GM12872 (cell line): Measurements from ENCODE around the gene TRIM64C.
"Not testable (repeated sequence)": the region's sequence is repeated elsewhere in the genome, so short reads cannot be mapped to it uniquely, and the experiment has no call there.

Experiments
- TF ChIP-seq, protein P1 (sequence below): IDR thresholded peaks from 3 replicates; pipeline ENCODE4 v1.5.1; 2011; ENCODE audit warnings: low read depth, mild to moderate bottlenecking, low read length, moderate library complexity; ENCODE audit not compliant: insufficient read depth

TRIM64C gene, protein sequence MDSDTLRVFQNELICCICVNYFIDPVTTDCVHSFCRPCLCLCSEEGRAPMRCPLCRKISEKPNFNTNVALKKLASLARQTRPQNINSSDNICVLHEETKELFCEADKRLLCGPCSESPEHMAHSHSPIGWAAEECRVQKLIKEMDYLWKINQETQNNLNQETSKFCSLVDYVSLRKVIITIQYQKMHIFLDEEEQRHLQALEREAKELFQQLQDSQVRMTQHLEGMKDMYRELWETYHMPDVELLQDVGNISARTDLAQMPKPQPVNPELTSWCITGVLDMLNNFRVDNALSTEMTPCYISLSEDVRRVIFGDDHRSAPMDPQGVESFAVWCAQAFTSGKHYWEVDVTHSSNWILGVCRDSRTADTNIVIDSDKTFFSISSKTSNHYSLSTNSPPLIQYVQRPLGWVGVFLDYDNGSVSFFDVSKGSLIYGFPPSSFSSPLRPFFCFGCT

DNA sequence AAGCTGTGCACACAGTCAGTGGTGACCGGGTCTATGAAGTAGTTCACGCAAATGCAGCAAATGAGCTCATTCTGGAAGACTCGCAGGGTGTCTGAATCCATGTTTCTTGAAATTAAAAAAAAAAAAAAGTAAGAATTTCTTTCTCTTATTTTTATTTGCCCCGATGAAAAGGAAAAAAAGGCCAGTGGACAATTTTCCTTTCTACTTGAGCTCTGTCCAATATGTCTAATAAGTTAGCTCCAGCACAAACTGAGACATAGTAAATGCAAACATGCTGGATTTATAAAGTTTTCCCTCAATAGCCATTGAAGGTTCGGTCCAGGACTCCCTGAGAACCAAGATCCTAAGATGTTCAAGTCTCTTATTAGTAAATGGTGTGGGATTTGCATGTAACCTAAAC, at the start of gene TRIM64C:
TSS of gene TRIM64C (minus strand) at position 101 of the 400 bp plus-strand sequence. CDS start at position 101, 0 bp downstream.
- TF ChIP-seq, protein P1, sequence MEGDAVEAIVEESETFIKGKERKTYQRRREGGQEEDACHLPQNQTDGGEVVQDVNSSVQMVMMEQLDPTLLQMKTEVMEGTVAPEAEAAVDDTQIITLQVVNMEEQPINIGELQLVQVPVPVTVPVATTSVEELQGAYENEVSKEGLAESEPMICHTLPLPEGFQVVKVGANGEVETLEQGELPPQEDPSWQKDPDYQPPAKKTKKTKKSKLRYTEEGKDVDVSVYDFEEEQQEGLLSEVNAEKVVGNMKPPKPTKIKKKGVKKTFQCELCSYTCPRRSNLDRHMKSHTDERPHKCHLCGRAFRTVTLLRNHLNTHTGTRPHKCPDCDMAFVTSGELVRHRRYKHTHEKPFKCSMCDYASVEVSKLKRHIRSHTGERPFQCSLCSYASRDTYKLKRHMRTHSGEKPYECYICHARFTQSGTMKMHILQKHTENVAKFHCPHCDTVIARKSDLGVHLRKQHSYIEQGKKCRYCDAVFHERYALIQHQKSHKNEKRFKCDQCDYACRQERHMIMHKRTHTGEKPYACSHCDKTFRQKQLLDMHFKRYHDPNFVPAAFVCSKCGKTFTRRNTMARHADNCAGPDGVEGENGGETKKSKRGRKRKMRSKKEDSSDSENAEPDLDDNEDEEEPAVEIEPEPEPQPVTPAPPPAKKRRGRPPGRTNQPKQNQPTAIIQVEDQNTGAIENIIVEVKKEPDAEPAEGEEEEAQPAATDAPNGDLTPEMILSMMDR, result not testable (repeated sequence)

- TF ChIP-seq, protein P1, result not testable (repeated sequence)
These were observed 30.4 kb downstream of the TRIM64C start, which contains the start of gene TRIM49B for GRCh38 chr11:49028523-49028922. Gene TRIM49B, plus strand, starts transcription at chr11:49028823. Its CDS starts 2,777 bp downstream, at chr11:49031600.
